Naive thymus-derived CD4-positive, alpha-beta T cell (primary cell): ENCODE data around the gene CHRNB2. TPM values are rescaled to one million over a fixed set of nuclear protein-coding genes. Genes with fewer than 3 reads are reported as not detected.

Experiments used
- ATAC-seq: fragments of 150-1000 bp; cut with Tn5 transposase; 2 replicates; pipeline ENCODE4 v1.10.0; 2021; ENCODE audit warnings: mild to moderate bottlenecking, moderate library complexity
- CTCF ChIA-PET: fragments of 350-600 bp; sonication (Branson Sonifier 250); formaldehyde crosslinking; loops from one replicate; lab custom pipeline; 2021; ENCODE audit warnings: antibody characterized with exemption; lab: Charles Lee
- POLR2A ChIA-PET: fragments of 350-600 bp; sonication (Branson Sonifier 250); formaldehyde crosslinking; loops from one replicate; lab custom pipeline; 2021; ENCODE audit warnings: antibody characterized with exemption, inconsistent platforms; lab: Charles Lee
- DNase-seq, 9 donors: peaks; one replicate each; pipeline versions ENCODE4 v3.0.0 to v3.0.0-alpha.2; 2020 to 2022; ENCODE audit warnings: mixed read lengths in 1 of 9
- H3K27ac ChIP-seq: one replicate; pipeline ENCODE4 v1.7.0; 2013; ENCODE audit warnings: mild to moderate bottlenecking, low read depth, low read length, moderate library complexity
- H3K27me3 ChIP-seq, 2 donors: one replicate each; pipeline ENCODE4 v1.7.0; 2013; ENCODE audit warnings: low read length in 2 of 2, mild to moderate bottlenecking in 2 of 2, moderate library complexity in 2 of 2; ENCODE audit not compliant: control insufficient read depth in 2 of 2, insufficient read depth in 2 of 2
- H3K36me3 ChIP-seq, 3 experiments: 1 replicate in 2 of 3; 2 replicates in 1 of 3; pipeline ENCODE4 v1.7.0; 2013; ENCODE audit warnings: low read length in 3 of 3, mild to moderate bottlenecking in 3 of 3, moderate library complexity in 1 of 3; ENCODE audit not compliant: insufficient read depth in 3 of 3, control insufficient read depth in 2 of 3
- H3K4me1 ChIP-seq, 2 donors: one replicate each; pipeline ENCODE4 v1.7.0; 2013; ENCODE audit warnings: low read length in 2 of 2, mild to moderate bottlenecking in 2 of 2, moderate library complexity in 1 of 2; ENCODE audit not compliant: control insufficient read depth in 2 of 2, insufficient read depth in 2 of 2
- H3K4me3 ChIP-seq: 2 replicates; pipeline ENCODE4 v1.7.0; 2013; ENCODE audit warnings: mild to moderate bottlenecking, low read length
- H3K9me3 ChIP-seq, 3 experiments: 1 replicate in 2 of 3; 2 replicates in 1 of 3; pipeline ENCODE4 v1.7.0; 2013; ENCODE audit warnings: low read length in 3 of 3; ENCODE audit not compliant: control insufficient read depth in 2 of 3
- H3K27ac Mint-ChIP-seq, 9 donors: one replicate each; pipeline ENCODE4 v1.8.0; 2020 to 2022; ENCODE audit warnings: mixed read lengths in 9 of 9, mild to moderate bottlenecking in 8 of 9, moderate library complexity in 5 of 9, inconsistent platforms in 2 of 9
- H3K27me3 Mint-ChIP-seq, 5 donors: one replicate each; pipeline ENCODE4 v1.8.0; 2021 to 2022; ENCODE audit warnings: mixed read lengths in 5 of 5, mild to moderate bottlenecking in 1 of 5
- H3K36me3 Mint-ChIP-seq, 5 donors: one replicate each; pipeline ENCODE4 v1.8.0; 2020 to 2022; ENCODE audit warnings: mixed read lengths in 5 of 5, mild to moderate bottlenecking in 3 of 5, inconsistent platforms in 1 of 5
- H3K4me1 Mint-ChIP-seq, 7 donors: one replicate each; pipeline ENCODE4 v1.8.0; 2020 to 2022; ENCODE audit warnings: mixed read lengths in 7 of 7, mild to moderate bottlenecking in 3 of 7, inconsistent platforms in 1 of 7
- H3K4me3 Mint-ChIP-seq, 10 donors: one replicate each; pipeline ENCODE4 v1.8.0; 2020 to 2022; ENCODE audit warnings: mild to moderate bottlenecking in 10 of 10, mixed read lengths in 10 of 10, moderate library complexity in 6 of 10, inconsistent platforms in 2 of 10
- H3K9me3 Mint-ChIP-seq, 11 donors: one replicate each; pipeline ENCODE4 v1.8.0; 2020 to 2022; ENCODE audit warnings: mixed read lengths in 11 of 11, mild to moderate bottlenecking in 4 of 11, inconsistent platforms in 1 of 11, moderate library complexity in 1 of 11
- intact Hi-C, 2 donors: fragments of 100-400 bp; cut with micrococcal nuclease; formaldehyde crosslinking; loops; one replicate each; pipeline ENCODE4 v1.15.1; 2023
- polyA plus RNA-seq, 2 donors: library from polyadenylated mRNA; unstranded; fragments of 300-500 nt; fragmentation: Illumina TruSeq; gene quantifications; one replicate each; pipeline ENCODE4 v1.2.3, GENCODE V29; 2021
- total RNA-seq, 6 experiments: library from RNA in 5 of 6; stranded (reverse) in 5 of 6; gene quantifications; 1 replicate in 5 of 6; 2 replicates in 1 of 6; pipeline ENCODE4 v1.2.3 and lab custom pipeline; 2021 to 2026

The CHRNB2 gene
- total and polyA plus RNA-seq, 7 experiments from 2014 or later, result not detected

DNA sequence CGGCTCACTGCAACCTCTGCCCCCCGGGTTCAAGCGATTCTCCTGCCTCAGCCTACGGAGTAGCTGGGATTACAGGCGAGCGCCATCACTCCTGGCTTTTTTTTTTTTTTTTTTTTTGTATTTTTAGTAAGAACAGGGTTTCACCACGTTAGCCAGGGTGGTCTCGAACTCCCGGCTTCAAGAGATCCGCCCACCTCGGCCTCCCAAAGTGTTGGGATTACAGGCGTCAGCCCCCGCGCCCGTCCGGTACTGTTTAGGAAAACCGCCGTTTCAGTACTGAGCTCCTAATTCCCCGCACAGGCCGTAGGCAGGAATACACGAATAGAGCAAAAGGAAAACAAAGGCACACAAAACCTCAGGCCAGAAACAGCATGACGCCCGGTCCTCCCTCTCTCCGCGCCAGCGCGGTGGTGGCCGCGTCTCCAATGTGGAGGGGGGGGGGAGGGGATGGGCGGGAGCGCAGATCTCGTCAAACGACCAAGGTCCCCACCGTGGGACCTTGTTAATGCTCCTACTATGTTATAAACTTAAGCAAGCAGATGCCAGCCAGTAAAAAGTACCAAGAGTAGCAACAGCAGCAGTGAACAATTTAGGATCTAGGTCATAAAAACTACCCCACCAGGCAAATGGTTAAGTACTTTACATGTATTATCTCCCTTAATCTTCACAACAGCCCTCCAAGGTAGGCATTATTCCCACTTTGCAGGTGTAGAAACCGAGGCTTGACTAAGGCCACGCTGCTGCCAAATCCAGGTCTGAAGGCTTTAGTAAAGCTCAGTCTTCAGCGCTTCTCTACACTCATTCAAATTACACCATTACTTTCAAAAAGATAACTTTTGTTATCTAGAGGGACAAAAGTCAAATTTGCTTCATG lies 41.1 kb downstream of the CHRNB2 start:
- ChIA-PET POLR2A (interaction anchor here (0.6 to 3.0 kb wide), 11 partner anchors 10 to 637 kb away, joined by 3 to 20 read pairs (median 4); partner anchors contain the start of gene PYGO2), CTCF (interaction anchor here (0.7 to 1.4 kb wide), 4 partner anchors 14 to 800 kb away, joined by 3 to 5 read pairs (median 3); no protein-coding TSS in a partner anchor)
- Mint-ChIP-seq H3K4me1 (peaks cover 56 to 82% (median 68%) of the 10 kb centered on the region in 7 donors), H3K27me3 (no peaks in the 10 kb centered on the region), H3K4me3 (peak overlapping the region; percentile 91 to 100 (median 98)), H3K9me3 (peaks cover 0 to 4% (median 0%) of the 10 kb centered on the region in 11 donors), H3K36me3 (peaks cover 3 to 30% (median 8%) of the 10 kb centered on the region in 5 donors), H3K27ac (peak overlapping the region; percentile 94 to 99 (median 98))
- Histone ChIP-seq H3K36me3 (peaks cover 0 to 10% (median 6%) of the 10 kb centered on the region in 3 experiments), H3K9me3 (no peaks in the 10 kb centered on the region), H3K4me3 (peak overlapping the region; percentile 78), H3K4me1 (peaks cover 36 to 42% of the 10 kb centered on the region in 2 donors), H3K27ac (peak overlapping the region; percentile 97), H3K27me3 (no peaks in the 10 kb centered on the region)
- intact Hi-C loops, result loop anchor here (1.0 to 5.0 kb wide), 17 partner anchors 19 to 1730 kb away; partner anchors contain the start of genes CCT3 (in 1 of the 2), EFNA4 (in 1 of the 2), GON4L (in 1 of the 2) and PBXIP1 (in 1 of the 2)
- peak; percentile 22 for ATAC-seq
- DNase-seq, result peak; percentile 15 to 50 (median 36)

DNA sequence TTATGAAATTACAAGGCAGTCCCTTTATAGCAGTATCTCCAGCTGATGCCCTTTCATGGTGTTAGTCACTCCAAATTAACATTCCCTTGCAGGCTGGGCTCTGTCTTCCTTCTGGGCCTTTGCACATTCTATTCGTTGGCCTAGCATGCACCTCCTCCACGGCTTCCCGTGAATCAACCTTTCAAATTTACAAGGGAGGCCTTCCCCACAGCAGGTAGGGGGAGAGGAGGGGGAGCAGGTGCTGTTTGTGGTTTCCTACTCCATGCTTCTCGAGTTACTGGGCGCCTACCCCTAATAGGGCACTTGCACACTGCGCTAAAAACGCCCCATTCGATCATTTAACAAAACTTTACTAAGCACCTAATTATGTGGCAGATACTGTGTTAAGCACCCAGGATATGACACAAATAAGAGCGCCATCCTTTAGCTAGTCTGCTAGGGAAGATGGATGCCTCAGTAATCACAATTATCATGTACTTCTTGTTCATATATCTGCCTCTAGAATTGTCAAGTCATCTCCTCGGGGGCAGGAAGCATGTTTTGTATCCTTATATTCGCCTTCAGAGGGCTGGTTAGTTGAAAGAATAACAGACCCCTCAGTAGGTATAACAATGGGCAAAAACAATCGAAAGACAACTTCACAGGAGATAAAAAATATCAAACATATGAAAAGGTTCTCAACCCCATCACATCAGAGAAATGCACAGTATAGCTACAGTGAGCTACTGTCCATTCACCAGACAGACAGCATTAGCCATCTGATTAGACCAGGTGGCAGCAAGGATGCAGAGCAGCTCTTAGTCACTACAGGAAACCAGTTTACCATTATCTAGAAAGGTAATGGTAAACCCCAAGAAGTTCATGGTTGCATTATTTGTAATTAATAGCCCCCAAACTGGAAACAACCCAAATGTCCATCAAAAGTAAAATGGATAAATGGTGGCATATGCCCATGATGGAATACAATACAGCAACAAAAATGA lies 42.1 kb downstream of the CHRNB2 start:
- peaks cover 49 to 78% (median 64%) of the 10 kb centered on the region in 7 donors for H3K4me1 Mint-ChIP-seq
- POLR2A ChIA-PET, result interaction anchor here (1.1 to 3.0 kb wide), 9 partner anchors 9 to 352 kb away, joined by 3 to 20 read pairs (median 6); partner anchors contain the start of gene PYGO2
- H3K27me3 Mint-ChIP-seq, result no peaks in the 10 kb centered on the region
- H3K4me1 ChIP-seq, result peaks cover 26 to 35% of the 10 kb centered on the region in 2 donors
- DNase-seq, result peak; percentile 16 to 83 (median 67)
- no peaks in the 10 kb centered on the region for H3K9me3 ChIP-seq
- H3K9me3 Mint-ChIP-seq, result peaks cover 0 to 3% (median 0%) of the 10 kb centered on the region in 11 donors
- intact Hi-C loops, result loop anchor here (2.0 to 5.0 kb wide), 11 partner anchors 132 to 1729 kb away; partner anchors contain the start of genes CCT3 (in 1 of the 2), EFNA4 (in 1 of the 2), GON4L (in 1 of the 2) and PBXIP1 (in 1 of the 2)
- peaks cover 0 to 6% (median 6%) of the 10 kb centered on the region in 3 experiments for H3K36me3 ChIP-seq
- H3K27me3 ChIP-seq, result no peaks in the 10 kb centered on the region
- ATAC-seq, result peak; percentile 47
- H3K27ac Mint-ChIP-seq, result peak overlapping the region; percentile 94 to 99 (median 98)
- H3K4me3 ChIP-seq, result peak overlapping the region; percentile 78
- CTCF ChIA-PET, result interaction anchor here (0.6 to 1.5 kb wide), 4 partner anchors 17 to 389 kb away, joined by 3 to 5 read pairs (median 4); no protein-coding TSS in a partner anchor
- peak overlapping the region; percentile 97 for H3K27ac ChIP-seq
- H3K36me3 Mint-ChIP-seq, result peaks cover 2 to 23% (median 4%) of the 10 kb centered on the region in 5 donors
- H3K4me3 Mint-ChIP-seq, result peak overlapping the region; percentile 91 to 100 (median 98)

DNA sequence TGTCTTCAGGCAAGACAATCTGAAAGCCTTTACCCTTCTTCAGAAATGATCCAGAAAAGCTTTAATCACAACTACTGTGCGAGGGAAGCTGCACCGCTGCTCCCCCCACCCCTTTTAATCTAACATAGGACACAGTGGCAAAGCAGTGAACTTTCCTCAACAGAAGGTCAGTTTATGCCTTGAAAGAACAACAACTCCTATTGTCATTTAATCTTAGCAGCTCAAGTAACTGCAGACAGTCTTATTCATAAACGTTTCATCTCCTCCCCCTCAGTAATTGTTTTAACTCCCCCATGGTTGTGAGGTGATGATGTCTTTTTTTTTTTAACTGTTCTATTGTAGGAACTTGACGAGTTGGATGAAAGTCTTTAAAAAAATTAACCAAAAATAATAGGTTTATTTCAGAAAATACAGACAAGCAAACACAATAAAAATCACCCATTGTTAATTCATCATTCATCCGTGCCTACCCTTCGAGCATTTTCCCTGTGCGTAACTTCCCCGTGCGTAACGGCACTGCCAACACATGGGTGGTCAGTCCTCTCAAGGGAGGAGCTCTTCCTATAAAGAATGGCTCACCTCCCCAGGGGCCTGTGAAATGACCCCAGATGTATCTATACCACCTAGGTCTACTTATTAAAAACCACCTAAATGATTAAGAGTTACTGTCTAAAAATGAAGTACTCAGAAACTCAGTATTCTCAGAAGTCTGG lies 43.7 kb downstream of the CHRNB2 start:
- Mint-ChIP-seq H3K4me3 (peak overlapping the region in 3 of 10 donors; percentile 4 to 25 (median 16)), H3K9me3 (peaks cover 0 to 3% (median 0%) of the 10 kb centered on the region in 11 donors), H3K27ac (peak overlapping the region; percentile 26 to 99 (median 80)), H3K27me3 (no peaks in the 10 kb centered on the region), H3K4me1 (peaks cover 39 to 75% (median 61%) of the 10 kb centered on the region in 7 donors), H3K36me3 (peaks cover 0 to 14% (median 4%) of the 10 kb centered on the region in 5 donors)
- ATAC-seq (no peak), DNase-seq (no peak)
- H3K9me3 ChIP-seq, result no peaks in the 10 kb centered on the region
- CTCF ChIA-PET, result interaction anchor here (1.2 to 1.5 kb wide), 2 partner anchors 15 to 344 kb away, joined by 3 to 4 read pairs; no protein-coding TSS in a partner anchor
- H3K27me3 ChIP-seq, result no peaks in the 10 kb centered on the region
- no peaks in the 10 kb centered on the region for H3K36me3 ChIP-seq
- POLR2A ChIA-PET, result interaction anchor here (0.6 to 3.0 kb wide), 6 partner anchors 12 to 393 kb away, joined by 3 to 20 read pairs (median 4); partner anchors contain the start of gene PYGO2
- intact Hi-C loops, result no loop called here
- H3K4me3 ChIP-seq, result no peak overlapping the region
- peaks cover 17 to 28% of the 10 kb centered on the region in 2 donors for H3K4me1 ChIP-seq
- no peak overlapping the region for H3K27ac ChIP-seq

DNA sequence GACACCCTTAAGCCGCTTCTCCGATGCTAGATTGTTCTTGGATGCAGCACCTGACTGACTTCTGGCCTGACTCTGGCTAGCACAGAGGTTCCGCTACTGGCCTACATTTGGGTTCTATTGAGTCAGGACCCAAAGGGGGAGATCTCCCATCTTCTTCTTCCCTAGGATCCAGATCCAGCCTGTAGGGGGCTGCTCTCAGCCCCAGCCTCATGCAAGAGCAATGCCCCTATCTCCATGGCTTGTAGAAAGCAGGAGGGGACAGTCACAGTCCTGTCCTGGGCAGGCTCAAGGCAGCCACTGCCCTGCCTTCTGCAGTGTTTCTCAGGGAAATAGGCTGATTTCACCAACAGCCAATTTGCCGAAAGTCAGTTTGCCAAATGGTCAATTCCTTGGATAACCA lies 46.7 kb downstream of the CHRNB2 start:
- no peak for ATAC-seq
- POLR2A ChIA-PET, result interaction anchor here (0.6 kb wide), 1 partner anchor 555 kb away, joined by 3 read pairs; no protein-coding TSS in a partner anchor
- H3K27me3 ChIP-seq, result no peaks in the 10 kb centered on the region
- intact Hi-C loops, result no loop called here
- Mint-ChIP-seq H3K27ac (peak overlapping the region in 6 of 9 donors; percentile 5 to 72 (median 38)), H3K36me3 (peaks cover 0 to 10% (median 3%) of the 10 kb centered on the region in 5 donors), H3K4me3 (no peak overlapping the region), H3K4me1 (peaks cover 36 to 66% (median 65%) of the 10 kb centered on the region in 7 donors), H3K27me3 (no peaks in the 10 kb centered on the region), H3K9me3 (no peaks in the 10 kb centered on the region)
- H3K36me3 ChIP-seq, result peaks cover 0 to 3% (median 0%) of the 10 kb centered on the region in 3 experiments
- no peak overlapping the region for H3K4me3 ChIP-seq
- H3K27ac ChIP-seq, result no peak overlapping the region
- CTCF ChIA-PET, result interaction anchor here (0.6 kb wide), 2 partner anchors 9 to 281 kb away, joined by 4 read pairs; no protein-coding TSS in a partner anchor
- DNase-seq, result no peak
- no peaks in the 10 kb centered on the region for H3K9me3 ChIP-seq
- peaks cover 13 to 26% of the 10 kb centered on the region in 2 donors for H3K4me1 ChIP-seq

DNA sequence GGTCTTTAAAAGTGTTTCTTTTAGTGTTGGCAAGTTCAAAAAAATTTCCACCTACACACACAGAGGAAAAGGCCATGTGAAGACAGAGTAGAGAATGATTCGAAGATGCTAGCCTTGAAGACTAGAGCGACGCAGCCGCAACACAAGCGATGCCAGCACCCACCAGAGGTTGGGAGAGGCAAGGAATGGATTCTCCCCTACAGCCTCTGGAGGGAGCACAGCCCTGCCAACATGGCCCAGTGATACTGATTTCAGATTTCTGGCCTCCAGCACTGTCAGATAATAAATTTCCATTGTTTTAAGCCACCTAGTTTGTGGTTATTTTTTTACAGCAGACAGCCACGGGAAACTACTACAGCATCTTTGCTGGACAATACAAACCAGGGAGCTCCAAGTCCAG lies 47.3 kb downstream of the CHRNB2 start:
- no peaks in the 10 kb centered on the region for H3K27me3 ChIP-seq
- Mint-ChIP-seq H3K9me3 (no peaks in the 10 kb centered on the region), H3K4me1 (peaks cover 30 to 66% (median 65%) of the 10 kb centered on the region in 7 donors), H3K27ac (peak overlapping the region in 7 of 9 donors; percentile 5 to 72 (median 51)), H3K27me3 (no peaks in the 10 kb centered on the region), H3K4me3 (peak overlapping the region in 1 of 10 donors; percentile 5), H3K36me3 (peaks cover 0 to 10% (median 3%) of the 10 kb centered on the region in 5 donors)
- H3K4me1 ChIP-seq, result peaks cover 6 to 20% of the 10 kb centered on the region in 2 donors
- ChIA-PET POLR2A (interaction anchor here (0.7 kb wide), 1 partner anchor 10 kb away, joined by 3 read pairs; no protein-coding TSS in a partner anchor), CTCF (no interaction called here)
- H3K36me3 ChIP-seq, result peaks cover 0 to 3% (median 0%) of the 10 kb centered on the region in 3 experiments
- H3K27ac ChIP-seq, result no peak overlapping the region
- H3K4me3 ChIP-seq, result no peak overlapping the region
- H3K9me3 ChIP-seq, result no peaks in the 10 kb centered on the region
- DNase-seq (no peak), ATAC-seq (no peak)
- intact Hi-C loops, result no loop called here
